ENCODE results near the gene VCP. TPM values are rescaled to one million over a fixed set of nuclear protein-coding genes. Genes with fewer than 3 reads are reported as not detected.
A peak's percentile ranks its signal among the peaks of the same experiment; 100 is the strongest.

VCP gene
- total and polyA plus RNA-seq, 9 of the 15 experiments (the other 6 are each of a cell fraction or from before 2014, with no cell fraction given): 7.1 to 257 (median 199) TPM

DNA sequence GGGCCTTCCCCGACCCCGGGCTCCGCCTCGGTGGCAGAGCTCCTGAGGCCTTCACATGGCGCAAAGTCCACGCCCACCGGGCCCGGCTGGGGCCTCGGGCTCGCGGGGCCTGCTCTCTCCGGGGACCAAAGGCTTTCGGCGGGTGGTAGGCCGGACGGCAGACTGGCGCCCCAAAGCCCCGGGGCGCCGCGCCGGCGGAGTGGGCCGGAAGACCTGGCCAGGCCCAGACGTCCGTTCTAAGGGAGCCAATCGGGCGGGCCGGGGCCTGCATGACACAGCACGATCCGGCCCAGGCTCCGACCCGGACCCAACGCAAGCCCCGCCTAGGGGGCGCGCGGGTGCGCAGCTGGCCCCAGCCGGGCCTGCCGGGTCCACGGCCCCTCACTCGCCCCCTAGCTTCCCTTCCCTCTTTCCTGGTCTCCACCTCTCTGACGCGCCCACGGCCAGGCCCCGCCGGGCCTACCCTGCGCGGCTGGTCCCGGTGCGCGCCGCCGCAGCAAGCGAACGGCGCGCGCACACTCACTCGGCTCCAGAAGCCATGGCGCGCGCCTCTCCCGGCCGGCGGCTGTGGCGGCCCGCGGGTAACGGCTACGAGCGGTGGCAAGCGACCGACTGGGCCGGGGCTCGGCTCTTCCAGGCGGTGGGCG, 488 bp downstream of the VCP start (continued):
- TF ChIP-seq, protein P1, sequence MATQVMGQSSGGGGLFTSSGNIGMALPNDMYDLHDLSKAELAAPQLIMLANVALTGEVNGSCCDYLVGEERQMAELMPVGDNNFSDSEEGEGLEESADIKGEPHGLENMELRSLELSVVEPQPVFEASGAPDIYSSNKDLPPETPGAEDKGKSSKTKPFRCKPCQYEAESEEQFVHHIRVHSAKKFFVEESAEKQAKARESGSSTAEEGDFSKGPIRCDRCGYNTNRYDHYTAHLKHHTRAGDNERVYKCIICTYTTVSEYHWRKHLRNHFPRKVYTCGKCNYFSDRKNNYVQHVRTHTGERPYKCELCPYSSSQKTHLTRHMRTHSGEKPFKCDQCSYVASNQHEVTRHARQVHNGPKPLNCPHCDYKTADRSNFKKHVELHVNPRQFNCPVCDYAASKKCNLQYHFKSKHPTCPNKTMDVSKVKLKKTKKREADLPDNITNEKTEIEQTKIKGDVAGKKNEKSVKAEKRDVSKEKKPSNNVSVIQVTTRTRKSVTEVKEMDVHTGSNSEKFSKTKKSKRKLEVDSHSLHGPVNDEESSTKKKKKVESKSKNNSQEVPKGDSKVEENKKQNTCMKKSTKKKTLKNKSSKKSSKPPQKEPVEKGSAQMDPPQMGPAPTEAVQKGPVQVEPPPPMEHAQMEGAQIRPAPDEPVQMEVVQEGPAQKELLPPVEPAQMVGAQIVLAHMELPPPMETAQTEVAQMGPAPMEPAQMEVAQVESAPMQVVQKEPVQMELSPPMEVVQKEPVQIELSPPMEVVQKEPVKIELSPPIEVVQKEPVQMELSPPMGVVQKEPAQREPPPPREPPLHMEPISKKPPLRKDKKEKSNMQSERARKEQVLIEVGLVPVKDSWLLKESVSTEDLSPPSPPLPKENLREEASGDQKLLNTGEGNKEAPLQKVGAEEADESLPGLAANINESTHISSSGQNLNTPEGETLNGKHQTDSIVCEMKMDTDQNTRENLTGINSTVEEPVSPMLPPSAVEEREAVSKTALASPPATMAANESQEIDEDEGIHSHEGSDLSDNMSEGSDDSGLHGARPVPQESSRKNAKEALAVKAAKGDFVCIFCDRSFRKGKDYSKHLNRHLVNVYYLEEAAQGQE (IDR thresholded peaks at IDR 0.05; ENCODE audit: borderline replicate concordance): peak; percentile 56
- TF ChIP-seq, protein P1 (CRISPR knock-in tag; IDR thresholded peaks at IDR 0.05; ENCODE audit: low read depth): peak; percentile 15; the same call in 1 of the 2 replicates
- TF ChIP-seq NFE2 (IDR thresholded peaks at IDR 0.05; ENCODE audit: low read depth) (peak; percentile 91), POU5F1 (IDR thresholded peaks at IDR 0.05; ENCODE audit: borderline replicate concordance, low read depth, low read length, partially characterized antibody) (no peak), SPI1 (IDR thresholded peaks at IDR 0.05; ENCODE audit: borderline replicate concordance, low read depth, low read length) (no peak), HSF4 (CRISPR knock-in tag; IDR thresholded peaks at IDR 0.05; ENCODE audit: borderline replicate concordance) (no peak), ZEB2 (IDR thresholded peaks at IDR 0.05) (no peak), ZNF551 (CRISPR knock-in tag; IDR thresholded peaks at IDR 0.05) (no peak), RBBP5 (IDR thresholded peaks at IDR 0.05; ENCODE audit: borderline replicate concordance, insufficient read depth, low read length, poor library complexity, severe bottlenecking) (peak; percentile 51), EP300 (IDR thresholded peaks at IDR 0.05; ENCODE audit: low read length) (no peak), NUFIP1 (IDR thresholded peaks at IDR 0.05; ENCODE audit: partially characterized antibody) (no peak)
- TF ChIP-seq, protein P2, sequence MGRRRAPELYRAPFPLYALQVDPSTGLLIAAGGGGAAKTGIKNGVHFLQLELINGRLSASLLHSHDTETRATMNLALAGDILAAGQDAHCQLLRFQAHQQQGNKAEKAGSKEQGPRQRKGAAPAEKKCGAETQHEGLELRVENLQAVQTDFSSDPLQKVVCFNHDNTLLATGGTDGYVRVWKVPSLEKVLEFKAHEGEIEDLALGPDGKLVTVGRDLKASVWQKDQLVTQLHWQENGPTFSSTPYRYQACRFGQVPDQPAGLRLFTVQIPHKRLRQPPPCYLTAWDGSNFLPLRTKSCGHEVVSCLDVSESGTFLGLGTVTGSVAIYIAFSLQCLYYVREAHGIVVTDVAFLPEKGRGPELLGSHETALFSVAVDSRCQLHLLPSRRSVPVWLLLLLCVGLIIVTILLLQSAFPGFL (CRISPR knock-in tag; IDR thresholded peaks at IDR 0.05): no peak
- TF ChIP-seq, protein P3, sequence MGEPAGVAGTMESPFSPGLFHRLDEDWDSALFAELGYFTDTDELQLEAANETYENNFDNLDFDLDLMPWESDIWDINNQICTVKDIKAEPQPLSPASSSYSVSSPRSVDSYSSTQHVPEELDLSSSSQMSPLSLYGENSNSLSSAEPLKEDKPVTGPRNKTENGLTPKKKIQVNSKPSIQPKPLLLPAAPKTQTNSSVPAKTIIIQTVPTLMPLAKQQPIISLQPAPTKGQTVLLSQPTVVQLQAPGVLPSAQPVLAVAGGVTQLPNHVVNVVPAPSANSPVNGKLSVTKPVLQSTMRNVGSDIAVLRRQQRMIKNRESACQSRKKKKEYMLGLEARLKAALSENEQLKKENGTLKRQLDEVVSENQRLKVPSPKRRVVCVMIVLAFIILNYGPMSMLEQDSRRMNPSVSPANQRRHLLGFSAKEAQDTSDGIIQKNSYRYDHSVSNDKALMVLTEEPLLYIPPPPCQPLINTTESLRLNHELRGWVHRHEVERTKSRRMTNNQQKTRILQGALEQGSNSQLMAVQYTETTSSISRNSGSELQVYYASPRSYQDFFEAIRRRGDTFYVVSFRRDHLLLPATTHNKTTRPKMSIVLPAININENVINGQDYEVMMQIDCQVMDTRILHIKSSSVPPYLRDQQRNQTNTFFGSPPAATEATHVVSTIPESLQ (CRISPR knock-in tag; IDR thresholded peaks at IDR 0.05): no peak
- TF ChIP-seq, protein P4, sequence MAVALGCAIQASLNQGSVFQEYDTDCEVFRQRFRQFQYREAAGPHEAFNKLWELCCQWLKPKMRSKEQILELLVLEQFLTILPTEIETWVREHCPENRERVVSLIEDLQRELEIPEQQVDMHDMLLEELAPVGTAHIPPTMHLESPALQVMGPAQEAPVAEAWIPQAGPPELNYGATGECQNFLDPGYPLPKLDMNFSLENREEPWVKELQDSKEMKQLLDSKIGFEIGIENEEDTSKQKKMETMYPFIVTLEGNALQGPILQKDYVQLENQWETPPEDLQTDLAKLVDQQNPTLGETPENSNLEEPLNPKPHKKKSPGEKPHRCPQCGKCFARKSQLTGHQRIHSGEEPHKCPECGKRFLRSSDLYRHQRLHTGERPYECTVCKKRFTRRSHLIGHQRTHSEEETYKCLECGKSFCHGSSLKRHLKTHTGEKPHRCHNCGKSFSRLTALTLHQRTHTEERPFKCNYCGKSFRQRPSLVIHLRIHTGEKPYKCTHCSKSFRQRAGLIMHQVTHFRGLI (CRISPR knock-in tag; IDR thresholded peaks at IDR 0.05): 0 out of 2 replicates have a peak, but pooled peaks have one; percentile 29

Measured in K562 (cell line).